Stomach smooth muscle (tissue), 2 donors: Measurements from ENCODE around the gene MELTF.

ENCODE experiments used
- H3K27ac ChIP-seq: one replicate; pipeline ENCODE4 v1.7.0; 2013; ENCODE audit warnings: mild to moderate bottlenecking, low read length, inconsistent platforms
- H3K27me3 ChIP-seq, 2 donors: one replicate each; pipeline ENCODE4 v1.7.0; 2013; ENCODE audit warnings: low read length in 2 of 2; ENCODE audit not compliant: insufficient read depth in 2 of 2, control insufficient read depth in 1 of 2
- H3K36me3 ChIP-seq, 2 donors: one replicate each; pipeline ENCODE4 v1.7.0; 2013; ENCODE audit warnings: low read length in 2 of 2; ENCODE audit not compliant: control insufficient read depth in 2 of 2, insufficient read depth in 2 of 2
- H3K4me1 ChIP-seq: one replicate; pipeline ENCODE4 v1.7.0; 2013; ENCODE audit warnings: low read length; ENCODE audit not compliant: control insufficient read depth, insufficient read depth
- H3K4me3 ChIP-seq, 2 donors: one replicate each; pipeline ENCODE4 v1.7.0; 2013; ENCODE audit warnings: low read length in 2 of 2
- H3K9ac ChIP-seq, 2 donors: one replicate each; pipeline ENCODE4 v1.7.0; 2013; ENCODE audit warnings: low read length in 2 of 2, mild to moderate bottlenecking in 1 of 2
- H3K9me3 ChIP-seq, 2 donors: one replicate each; pipeline ENCODE4 v1.7.0; 2013; ENCODE audit warnings: low read length in 2 of 2; ENCODE audit not compliant: control insufficient read depth in 2 of 2
- donor health status: healthy.
- donor health status: Pancreatic carcinoma.

The MELTF gene

GRCh38 chr3:197019021-197019420 lies 10.6 kb downstream of the MELTF start:
- H3K36me3 ChIP-seq, result no peaks in the 10 kb centered on the region
- no peak overlapping the region for H3K9ac ChIP-seq
- H3K4me3 ChIP-seq, result no peak overlapping the region

GRCh38 chr3:197017003-197017402 lies 12.6 kb downstream of the MELTF start:
- Histone ChIP-seq H3K9ac (no peak overlapping the region), H3K4me1 (no peaks in the 10 kb centered on the region), H3K27me3 (peaks cover 0 to 2% of the 10 kb centered on the region in 2 donors), H3K9me3 (no peaks in the 10 kb centered on the region), H3K4me3 (no peak overlapping the region), H3K27ac (no peak overlapping the region), H3K36me3 (no peaks in the 10 kb centered on the region)

More at GRCh38 chr3:197019021-197019420, 10.6 kb downstream of the MELTF start:
- no peaks in the 10 kb centered on the region for H3K4me1 ChIP-seq
- H3K27ac ChIP-seq, result no peak overlapping the region
- no peaks in the 10 kb centered on the region for H3K9me3 ChIP-seq
- H3K27me3 ChIP-seq, result peaks cover 4 to 5% of the 10 kb centered on the region in 2 donors

DNA sequence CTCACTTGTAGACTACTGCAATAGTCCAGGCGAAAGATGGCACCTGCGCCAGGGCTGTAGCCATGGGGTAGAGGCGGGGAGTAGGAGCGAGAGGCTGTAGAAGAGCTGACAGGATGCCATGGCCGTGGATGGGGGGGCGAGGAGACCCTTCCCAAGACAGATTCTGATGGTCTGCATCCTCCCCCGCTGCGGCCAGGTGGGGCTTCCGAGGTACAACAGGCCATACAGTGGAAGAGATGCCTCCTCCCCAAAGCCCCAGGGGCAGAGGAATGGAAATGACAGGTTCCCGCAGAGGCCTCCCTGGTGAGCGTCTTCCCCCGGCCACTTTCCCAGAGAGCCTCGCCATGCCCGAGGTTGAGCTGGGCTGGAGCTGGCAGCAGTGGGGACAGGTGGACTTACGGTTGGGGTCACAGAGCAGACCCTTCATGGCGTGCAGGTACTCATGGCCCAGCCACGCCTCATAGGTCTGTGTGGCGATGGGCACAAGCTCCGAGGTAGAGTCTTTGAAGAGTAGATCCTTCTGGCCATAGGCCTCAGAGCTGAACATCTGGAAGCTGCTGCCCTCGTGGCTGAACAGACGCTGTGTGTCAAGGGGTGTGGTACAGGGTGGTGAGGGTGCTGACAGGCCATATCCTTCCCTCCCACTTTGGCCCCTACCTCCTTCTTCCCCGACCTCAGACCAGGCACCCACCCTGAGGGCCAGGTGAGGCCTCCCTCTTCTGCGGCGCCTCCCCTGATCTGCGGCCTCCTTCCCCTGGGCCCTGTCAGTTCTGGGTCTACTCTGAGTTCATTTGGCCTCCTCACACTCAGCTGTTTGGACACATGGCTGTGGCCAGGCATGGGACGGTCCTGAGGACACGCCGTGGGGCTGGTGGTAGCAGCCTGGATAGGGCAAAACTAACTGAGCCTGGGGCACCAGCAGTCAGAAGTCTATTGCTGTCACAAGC lies 13.6 kb downstream of the MELTF start:
- Histone ChIP-seq H3K36me3 (no peaks in the 10 kb centered on the region), H3K4me3 (no peak overlapping the region), H3K9me3 (no peaks in the 10 kb centered on the region), H3K27me3 (no peaks in the 10 kb centered on the region), H3K4me1 (no peaks in the 10 kb centered on the region), H3K9ac (no peak overlapping the region), H3K27ac (no peak overlapping the region)

DNA sequence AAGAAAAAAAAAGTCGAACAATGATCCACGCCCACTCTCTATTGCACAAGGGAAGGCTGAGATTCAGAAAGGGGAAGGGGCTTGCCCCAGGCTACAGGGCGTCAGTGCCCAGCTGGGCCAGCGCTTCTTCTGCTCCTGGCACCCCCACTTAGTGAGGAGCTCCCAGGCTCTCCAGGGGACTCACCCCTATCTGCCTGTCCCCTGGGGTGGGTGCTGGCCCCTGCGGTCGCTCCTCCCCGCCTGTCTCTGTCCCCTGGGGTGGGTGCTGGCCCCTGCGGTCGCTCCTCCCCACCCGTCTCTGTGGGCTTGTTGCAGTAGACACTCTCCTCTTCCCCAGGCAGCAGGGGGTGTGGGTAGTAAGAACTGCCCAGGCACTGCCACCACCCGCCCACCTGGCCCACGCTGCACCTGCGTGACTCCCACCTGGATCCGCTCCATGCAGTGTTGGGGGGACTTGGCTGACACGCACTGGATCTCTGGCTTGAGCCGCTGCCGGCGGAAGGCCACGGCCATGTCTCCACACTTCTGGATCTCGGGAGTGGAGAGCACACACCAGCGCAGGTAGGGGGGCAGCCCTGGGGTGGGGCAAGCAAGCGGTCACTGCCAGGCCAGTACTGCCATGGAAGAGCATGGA lies 14.6 kb downstream of the MELTF start:
- Histone ChIP-seq H3K4me3 (no peak overlapping the region), H3K4me1 (no peaks in the 10 kb centered on the region), H3K27me3 (no peaks in the 10 kb centered on the region), H3K36me3 (no peaks in the 10 kb centered on the region), H3K9me3 (no peaks in the 10 kb centered on the region), H3K27ac (no peak overlapping the region), H3K9ac (no peak overlapping the region)

DNA sequence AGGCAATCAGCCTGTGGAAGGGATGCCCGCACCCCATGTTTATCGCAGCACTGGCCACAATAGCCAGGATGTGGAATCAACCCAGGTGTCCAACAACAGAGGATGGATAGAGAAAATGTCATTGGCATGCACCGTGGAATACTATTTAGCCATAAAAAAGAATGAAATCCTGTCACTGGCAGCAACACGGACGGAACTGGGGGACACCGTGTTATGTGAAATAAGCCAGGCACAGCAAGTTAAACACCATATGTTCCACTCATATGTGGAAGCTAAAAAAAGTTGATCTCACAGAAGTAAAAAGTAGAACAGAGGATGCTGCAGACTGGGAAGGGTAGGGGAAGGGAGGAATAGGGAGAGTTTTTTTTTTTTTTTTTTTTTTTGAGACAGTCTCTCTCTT lies 15.6 kb downstream of the MELTF start:
- Histone ChIP-seq H3K4me1 (no peaks in the 10 kb centered on the region), H3K9ac (no peak overlapping the region), H3K36me3 (no peaks in the 10 kb centered on the region), H3K27ac (no peak overlapping the region), H3K27me3 (no peaks in the 10 kb centered on the region), H3K4me3 (no peak overlapping the region), H3K9me3 (no peaks in the 10 kb centered on the region)

GRCh38 chr3:197012540-197012883 lies 17.1 kb downstream of the MELTF start:
- no peaks in the 10 kb centered on the region for H3K36me3 ChIP-seq
- H3K27me3 ChIP-seq, result no peaks in the 10 kb centered on the region
- H3K4me3 ChIP-seq, result no peak overlapping the region

DNA sequence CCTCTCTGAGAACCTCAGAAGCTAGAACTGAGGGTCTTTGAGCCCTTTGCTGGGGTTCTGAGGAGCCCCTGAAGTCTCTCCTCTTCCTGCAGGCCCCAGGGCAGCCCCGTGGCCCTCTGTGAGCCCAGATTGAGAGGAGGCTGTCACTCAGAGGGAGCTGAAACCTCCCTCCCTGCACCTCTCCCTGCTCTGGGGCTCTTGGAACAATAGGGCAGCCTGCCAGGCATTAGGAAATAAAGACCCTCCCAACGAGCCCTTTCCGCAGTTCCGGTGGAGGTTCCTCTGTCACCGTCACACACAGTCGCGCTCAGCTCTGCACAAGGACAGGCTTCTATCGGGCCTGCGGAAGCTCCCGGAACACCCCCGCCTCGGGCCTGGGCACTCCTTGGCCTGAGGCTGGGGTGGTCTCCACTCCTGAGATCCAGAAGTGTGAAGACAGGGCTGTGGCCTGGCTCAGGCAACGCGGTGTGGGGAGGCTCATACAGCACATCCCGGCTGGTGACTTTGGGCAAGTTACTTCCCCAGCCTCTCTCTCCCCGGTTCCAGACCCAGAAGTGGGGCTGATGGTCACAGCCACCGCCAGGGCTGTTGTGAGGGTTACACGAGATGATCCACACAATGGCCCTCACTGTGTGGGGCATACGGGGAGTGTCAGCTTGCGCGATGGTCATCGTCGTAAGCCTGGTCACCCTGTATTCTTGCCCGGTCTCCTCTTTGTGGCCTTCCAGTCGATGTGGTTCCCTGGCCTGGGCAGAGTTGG lies 17.7 kb downstream of the MELTF start:
- Histone ChIP-seq H3K9me3 (no peaks in the 10 kb centered on the region), H3K27me3 (no peaks in the 10 kb centered on the region), H3K36me3 (no peaks in the 10 kb centered on the region)

More at GRCh38 chr3:197012540-197012883, 17.1 kb downstream of the MELTF start:
- Histone ChIP-seq H3K4me1 (no peaks in the 10 kb centered on the region), H3K9ac (no peak overlapping the region), H3K9me3 (no peaks in the 10 kb centered on the region), H3K27ac (no peak overlapping the region)

GRCh38 chr3:197010556-197011351 lies 18.9 kb downstream of the MELTF start:
- Histone ChIP-seq H3K27ac (no peak overlapping the region), H3K9me3 (no peaks in the 10 kb centered on the region), H3K36me3 (no peaks in the 10 kb centered on the region), H3K4me1 (no peaks in the 10 kb centered on the region), H3K27me3 (no peaks in the 10 kb centered on the region), H3K9ac (no peak overlapping the region), H3K4me3 (no peak overlapping the region)

More for the DNA sequence above, 17.7 kb downstream of the MELTF start:
- Histone ChIP-seq H3K9ac (no peak overlapping the region), H3K4me3 (no peak overlapping the region), H3K27ac (no peak overlapping the region), H3K4me1 (no peaks in the 10 kb centered on the region)

DNA sequence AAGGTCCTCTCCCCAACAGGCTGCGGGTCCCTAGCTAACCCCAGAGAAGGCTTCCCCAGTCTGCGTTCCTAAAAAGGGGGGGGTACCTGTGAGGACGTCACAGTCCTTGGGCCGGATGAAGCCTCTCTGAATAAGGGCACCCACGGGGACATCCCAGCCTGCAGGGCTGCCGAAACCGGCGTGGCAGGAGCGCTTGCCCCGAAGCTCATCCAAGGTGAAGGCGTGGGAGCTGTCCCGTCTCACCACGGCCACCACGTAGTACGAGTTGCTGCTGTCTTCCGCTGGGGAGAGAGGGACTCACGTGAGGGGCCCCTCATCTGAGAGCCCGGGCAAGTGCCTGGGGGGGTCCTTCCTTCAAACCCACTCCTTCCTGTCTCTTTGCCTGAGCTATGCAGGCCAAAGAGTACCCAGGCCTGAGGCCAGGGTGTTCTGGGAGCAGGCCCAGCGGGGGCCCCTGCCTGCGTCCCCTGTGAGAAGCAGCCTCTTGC lies 20.0 kb downstream of the MELTF start:
- no peaks in the 10 kb centered on the region for H3K4me1 ChIP-seq
- H3K27ac ChIP-seq, result no peak overlapping the region
- H3K9ac ChIP-seq, result no peak overlapping the region
- no peaks in the 10 kb centered on the region for H3K36me3 ChIP-seq
- no peaks in the 10 kb centered on the region for H3K27me3 ChIP-seq
- H3K4me3 ChIP-seq, result no peak overlapping the region
- no peaks in the 10 kb centered on the region for H3K9me3 ChIP-seq
